ENCODE measurements around the gene UBASH3A.

The UBASH3A gene

GRCh38 chr21:42384156-42384945 is 19.4 kb upstream of the UBASH3A start:
- Histone ChIP-seq H3K4me1 (peaks cover 0 to under 1% (median 0%) of the 10 kb centered on the region in 4 donors), H3K4me3 (no peak overlapping the region), H3K27ac (no peak overlapping the region), H3K27me3 (peaks cover 0 to 36% of the 10 kb centered on the region in 2 donors), H3K36me3 (no peaks in the 10 kb centered on the region), H3K9me3 (peaks cover 0 to 16% (median 15%) of the 10 kb centered on the region in 3 donors)
- TF ChIP-seq CTCF (IDR thresholded peaks at IDR 0.05), result no peak
- intact Hi-C loops (cut with DNase I; ENCODE audit: low total_unique reads), result no loop called here
- DNase-seq, result no peak

- H3K9me3 ChIP-seq, result peaks cover 0 to 16% (median 15%) of the 10 kb centered on the region in 3 donors
- no peak for DNase-seq
- peaks cover 0 to 5% (median 0%) of the 10 kb centered on the region in 4 donors for H3K4me1 ChIP-seq
- H3K27ac ChIP-seq, result no peak overlapping the region
- no peak overlapping the region for H3K4me3 ChIP-seq
- no peaks in the 10 kb centered on the region for H3K36me3 ChIP-seq
- intact Hi-C loops (cut with DNase I; ENCODE audit: low total_unique reads), result no loop called here
- peaks cover 0 to 42% of the 10 kb centered on the region in 2 donors for H3K27me3 ChIP-seq
- TF ChIP-seq CTCF (IDR thresholded peaks at IDR 0.05), result no peak
These were observed 18.7 kb upstream of the UBASH3A start for GRCh38 chr21:42384989-42385388.

GRCh38 chr21:42385619-42386018 is 18.1 kb upstream of the UBASH3A start:
- intact Hi-C loops (cut with DNase I; ENCODE audit: low total_unique reads), result no loop called here
- peaks cover 0 to 5% (median 0%) of the 10 kb centered on the region in 4 donors for H3K4me1 ChIP-seq
- H3K36me3 ChIP-seq, result no peaks in the 10 kb centered on the region
- H3K9me3 ChIP-seq, result peaks cover 0 to 16% (median 15%) of the 10 kb centered on the region in 3 donors
- H3K4me3 ChIP-seq, result no peak overlapping the region
- H3K27ac ChIP-seq, result no peak overlapping the region
- TF ChIP-seq CTCF (IDR thresholded peaks at IDR 0.05), result no peak
- DNase-seq, result no peak
- peaks cover 0 to 46% of the 10 kb centered on the region in 2 donors for H3K27me3 ChIP-seq

GRCh38 chr21:42386034-42386591 is 17.6 kb upstream of the UBASH3A start:
- Histone ChIP-seq H3K27ac (no peak overlapping the region), H3K36me3 (no peaks in the 10 kb centered on the region), H3K4me1 (peaks cover 0 to 5% (median 0%) of the 10 kb centered on the region in 4 donors), H3K27me3 (peaks cover 0 to 50% of the 10 kb centered on the region in 2 donors), H3K4me3 (no peak overlapping the region), H3K9me3 (peaks cover 0 to 16% (median 12%) of the 10 kb centered on the region in 3 donors)
- no peak for TF ChIP-seq CTCF (IDR thresholded peaks at IDR 0.05)
- intact Hi-C loops (cut with DNase I; ENCODE audit: low total_unique reads), result no loop called here
- no peak for DNase-seq

- TF ChIP-seq CTCF (IDR thresholded peaks at IDR 0.05), result no peak
- intact Hi-C loops (cut with DNase I; ENCODE audit: low total_unique reads), result no loop called here
- Histone ChIP-seq H3K4me1 (peaks cover 0 to 5% (median 0%) of the 10 kb centered on the region in 4 donors), H3K27me3 (peaks cover 0 to 60% of the 10 kb centered on the region in 2 donors), H3K27ac (no peak overlapping the region), H3K36me3 (no peaks in the 10 kb centered on the region), H3K4me3 (no peak overlapping the region), H3K9me3 (peaks cover 0 to 6% (median 2%) of the 10 kb centered on the region in 3 donors)
- no peak for DNase-seq
These were observed 16.5 kb upstream of the UBASH3A start for GRCh38 chr21:42387164-42387563.
